Fibroblast of lung (primary cell): ENCODE results near the gene CUL3. TPM values are rescaled to one million over a fixed set of nuclear protein-coding genes. Genes with fewer than 3 reads are reported as not detected.

Experiments used
- DNase-seq, 2 donors: peaks; one replicate each; pipeline versions ENCODE4 v3.0.0 to v3.0.0-alpha.2; 2010; ENCODE audit warnings: low read depth in 2 of 2
- H2AFZ ChIP-seq: 2 replicates; pipeline ENCODE4 v1.5.1; 2012; ENCODE audit warnings: low read length, control low read depth, inconsistent platforms
- H3K27ac ChIP-seq: 2 replicates; pipeline ENCODE4 v1.5.1; 2011; ENCODE audit warnings: low read length, control low read depth; ENCODE audit not compliant: insufficient read depth
- H3K27me3 ChIP-seq: 2 replicates; pipeline ENCODE4 v1.5.1; 2011; ENCODE audit warnings: mild to moderate bottlenecking, low read length; ENCODE audit not compliant: control insufficient read depth, insufficient read depth
- H3K36me3 ChIP-seq: 2 replicates; pipeline ENCODE4 v1.5.1; 2011; ENCODE audit warnings: low read length; ENCODE audit not compliant: control insufficient read depth, insufficient read depth
- H3K4me1 ChIP-seq: 2 replicates; pipeline ENCODE4 v1.5.1; 2011; ENCODE audit warnings: low read length; ENCODE audit not compliant: control insufficient read depth, insufficient read depth; ENCODE audit errors: extremely low read depth
- H3K4me2 ChIP-seq: 2 replicates; pipeline ENCODE4 v1.5.1; 2011; ENCODE audit warnings: low read length, control low read depth; ENCODE audit not compliant: insufficient read depth; ENCODE audit errors: extremely low read depth
- H3K4me3 ChIP-seq, 4 experiments: fragments of 200-600 bp in 1 of 4; sonication (generic) in 1 of 4; replicated peaks in 1 of 4; 2 replicates each; pipeline ENCODE4 v1.5.1; 2011 to 2016; ENCODE audit warnings: low read length in 4 of 4, low read depth in 3 of 4, mild to moderate bottlenecking in 3 of 4, control low read depth in 2 of 4, inconsistent platforms in 1 of 4, mixed read lengths in 1 of 4; ENCODE audit not compliant: insufficient read depth in 1 of 4; ENCODE audit errors: control extremely low read depth in 1 of 4
- H3K79me2 ChIP-seq: 2 replicates; pipeline ENCODE4 v1.5.1; 2012; ENCODE audit warnings: mild to moderate bottlenecking, low read length, inconsistent platforms; ENCODE audit not compliant: control insufficient read depth, insufficient read depth
- H3K9ac ChIP-seq: 2 replicates; pipeline ENCODE4 v1.5.1; 2011; ENCODE audit warnings: mild to moderate bottlenecking, low read length, control low read depth; ENCODE audit not compliant: insufficient read depth
- H3K9me3 ChIP-seq: 2 replicates; pipeline ENCODE4 v1.5.1; 2012; ENCODE audit warnings: low read depth, low read length; ENCODE audit not compliant: control insufficient read depth, insufficient read depth
- H4K20me1 ChIP-seq: 2 replicates; pipeline ENCODE4 v1.5.1; 2011; ENCODE audit warnings: low read length; ENCODE audit not compliant: control insufficient read depth, insufficient read depth; ENCODE audit errors: extremely low read depth
- EZH2 ChIP-seq: IDR thresholded peaks from 2 replicates; pipeline ENCODE4 v1.5.1; 2012; ENCODE audit warnings: low read length, control low read depth, mild to moderate bottlenecking; ENCODE audit errors: missing control alignments
- polyA plus RNA-seq, 2 donors: library from polyadenylated mRNA; depleted of rRNA in 1 of 2; stranded (reverse) in 1 of 2; unstranded in 1 of 2; fragments of >200 nt; gene quantifications; 2 replicates each; pipeline ENCODE4 v1.2.1, GENCODE V29; 2011 to 2012; ENCODE audit warnings: missing spikeins in 1 of 2
- total RNA-seq: library from RNA; depleted of rRNA; stranded (reverse); fragments of >200 nt; gene quantifications from 2 replicates; pipeline ENCODE4 v1.2.1, GENCODE V29; 2014
- TF ChIP-seq, protein P1 (sequence below), 2 donors: IDR thresholded peaks in 1 of 2; conservative IDR thresholded peaks in 1 of 2; 1 replicate in 1 of 2; 2 replicates in 1 of 2; pipeline ENCODE4 v1.5.1; 2011 to 2012; ENCODE audit warnings: low read length in 2 of 2, control low read depth in 1 of 2, inconsistent platforms in 1 of 2, low read depth in 1 of 2, mild to moderate bottlenecking in 1 of 2

CUL3 gene
- total and polyA plus RNA-seq, 2 donors (not counting 1 experiment from before 2014, with no cell fraction given), result 65.3 to 69.7 TPM

DNA sequence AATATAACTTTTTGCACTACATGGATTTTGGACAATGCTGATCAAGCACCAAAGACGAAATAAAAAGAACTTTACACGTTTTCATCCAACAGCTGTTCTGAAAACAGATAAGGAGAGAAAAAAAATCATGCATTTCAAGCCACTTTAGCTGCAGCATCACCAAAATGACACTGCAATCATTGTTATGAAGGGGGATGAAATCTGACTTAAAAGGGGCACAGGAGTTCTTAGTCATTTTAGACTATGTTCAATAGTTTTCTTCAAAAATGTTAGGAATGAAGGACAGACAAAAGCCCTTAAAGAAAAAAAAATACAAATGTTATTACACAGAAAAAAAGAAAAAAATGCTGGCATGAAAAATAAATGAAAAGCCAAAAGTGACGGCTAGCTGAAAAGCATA lies 71.2 kb downstream of the CUL3 start:
- Histone ChIP-seq H3K4me2 (no peak overlapping the region), H4K20me1 (no peaks in the 10 kb centered on the region), H3K4me1 (peaks cover 4% of the 10 kb centered on the region), H3K36me3 (no peaks in the 10 kb centered on the region), H3K9ac (no peak overlapping the region), H3K27me3 (no peaks in the 10 kb centered on the region), H3K9me3 (no peaks in the 10 kb centered on the region), H3K4me3 (no peak overlapping the region), H3K27ac (no peak overlapping the region), H3K79me2 (peaks cover 40% of the 10 kb centered on the region), H2AFZ (no peak overlapping the region)
- DNase-seq, result peak in 1 of 2 donors; percentile 52
- TF ChIP-seq EZH2, result no peak
- TF ChIP-seq, protein P1, sequence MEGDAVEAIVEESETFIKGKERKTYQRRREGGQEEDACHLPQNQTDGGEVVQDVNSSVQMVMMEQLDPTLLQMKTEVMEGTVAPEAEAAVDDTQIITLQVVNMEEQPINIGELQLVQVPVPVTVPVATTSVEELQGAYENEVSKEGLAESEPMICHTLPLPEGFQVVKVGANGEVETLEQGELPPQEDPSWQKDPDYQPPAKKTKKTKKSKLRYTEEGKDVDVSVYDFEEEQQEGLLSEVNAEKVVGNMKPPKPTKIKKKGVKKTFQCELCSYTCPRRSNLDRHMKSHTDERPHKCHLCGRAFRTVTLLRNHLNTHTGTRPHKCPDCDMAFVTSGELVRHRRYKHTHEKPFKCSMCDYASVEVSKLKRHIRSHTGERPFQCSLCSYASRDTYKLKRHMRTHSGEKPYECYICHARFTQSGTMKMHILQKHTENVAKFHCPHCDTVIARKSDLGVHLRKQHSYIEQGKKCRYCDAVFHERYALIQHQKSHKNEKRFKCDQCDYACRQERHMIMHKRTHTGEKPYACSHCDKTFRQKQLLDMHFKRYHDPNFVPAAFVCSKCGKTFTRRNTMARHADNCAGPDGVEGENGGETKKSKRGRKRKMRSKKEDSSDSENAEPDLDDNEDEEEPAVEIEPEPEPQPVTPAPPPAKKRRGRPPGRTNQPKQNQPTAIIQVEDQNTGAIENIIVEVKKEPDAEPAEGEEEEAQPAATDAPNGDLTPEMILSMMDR (conservative IDR thresholded peaks at IDR 0.05 in 1 of 2, IDR thresholded peaks at IDR 0.05 in 1 of 2; ENCODE audit: low read depth in 1 of 2, low read length in 2 of 2), result no peak

DNA sequence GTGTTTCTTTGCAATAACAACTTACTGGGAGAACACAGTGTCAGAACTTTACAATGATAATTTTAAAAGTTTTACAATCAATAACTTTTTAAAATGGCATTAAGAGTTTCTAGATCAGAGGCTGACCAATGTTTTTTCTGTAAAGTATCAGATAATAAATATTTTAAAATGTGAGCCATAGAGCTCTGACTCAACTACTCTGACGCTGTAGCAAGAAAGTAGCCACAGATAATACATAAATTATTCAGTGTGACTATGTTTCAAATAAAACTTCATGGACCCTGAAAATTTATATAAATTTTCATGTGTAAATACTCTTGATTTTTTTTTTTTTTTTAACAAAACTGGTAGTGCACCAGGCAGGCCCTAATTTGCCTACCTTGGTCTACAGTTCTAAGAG lies 77.4 kb downstream of the CUL3 start:
- Histone ChIP-seq H3K36me3 (peaks cover 5% of the 10 kb centered on the region), H3K4me1 (no peaks in the 10 kb centered on the region), H3K27ac (no peak overlapping the region), H3K27me3 (no peaks in the 10 kb centered on the region), H4K20me1 (no peaks in the 10 kb centered on the region), H3K4me2 (no peak overlapping the region), H3K9me3 (no peaks in the 10 kb centered on the region), H2AFZ (no peak overlapping the region), H3K79me2 (no peaks in the 10 kb centered on the region), H3K9ac (no peak overlapping the region), H3K4me3 (no peak overlapping the region)
- no peak for DNase-seq
- TF ChIP-seq EZH2, result no peak
- TF ChIP-seq, protein P1 (conservative IDR thresholded peaks at IDR 0.05 in 1 of 2, IDR thresholded peaks at IDR 0.05 in 1 of 2; ENCODE audit: low read depth in 1 of 2, low read length in 2 of 2), result no peak

DNA sequence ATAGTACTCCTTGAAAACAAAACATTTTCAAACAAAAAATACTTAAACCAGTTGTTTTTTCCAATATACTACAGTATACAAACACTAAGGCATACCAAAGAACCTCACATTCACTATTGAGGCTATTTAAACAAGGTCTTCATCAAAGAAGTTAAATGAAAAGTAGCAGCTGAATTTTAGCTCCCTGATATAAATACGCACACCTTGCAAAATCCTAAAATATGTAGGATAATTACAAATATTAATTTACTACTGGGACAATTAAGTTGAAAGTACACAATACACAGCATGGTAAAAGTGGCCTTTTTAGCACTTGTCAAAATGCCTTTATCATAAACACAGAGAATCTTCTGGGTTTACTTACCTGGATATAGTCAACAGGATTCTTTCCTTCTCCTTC lies 78.7 kb downstream of the CUL3 start:
- no peak for DNase-seq
- H3K4me1 ChIP-seq, result no peaks in the 10 kb centered on the region
- no peaks in the 10 kb centered on the region for H3K27me3 ChIP-seq
- H3K4me3 ChIP-seq, result no peak overlapping the region
- H3K4me2 ChIP-seq, result no peak overlapping the region
- no peak overlapping the region for H2AFZ ChIP-seq
- no peaks in the 10 kb centered on the region for H4K20me1 ChIP-seq
- no peaks in the 10 kb centered on the region for H3K79me2 ChIP-seq
- H3K9ac ChIP-seq, result no peak overlapping the region
- peaks cover 5% of the 10 kb centered on the region for H3K36me3 ChIP-seq
- H3K9me3 ChIP-seq, result no peaks in the 10 kb centered on the region
- no peak overlapping the region for H3K27ac ChIP-seq
- TF ChIP-seq EZH2, result no peak
- TF ChIP-seq, protein P1 (conservative IDR thresholded peaks at IDR 0.05 in 1 of 2, IDR thresholded peaks at IDR 0.05 in 1 of 2; ENCODE audit: low read depth in 1 of 2, low read length in 2 of 2), result no peak
